ENCODE data around the gene RAD21L1. TPM values are rescaled to one million over a fixed set of nuclear protein-coding genes. Genes with fewer than 3 reads are reported as not detected.
A peak's percentile ranks its signal among the peaks of the same experiment; 100 is the strongest.

Gene RAD21L1
- total and polyA plus RNA-seq, 5 experiments from 2014 or later: 0.49 TPM; not detected in 4

- Mint-ChIP-seq H3K36me3 (peaks cover 0 to 5% (median 0%) of the 10 kb centered on the region in 3 donors), H3K27me3 (peaks cover 21 to 30% (median 26%) of the 10 kb centered on the region in 5 donors), H3K4me3 (peak overlapping the region in 9 of 10 donors; percentile 41 to 78 (median 73)), H3K27ac (no peak overlapping the region), H3K9me3 (no peaks in the 10 kb centered on the region), H3K4me1 (peaks cover 9 to 14% (median 13%) of the 10 kb centered on the region in 4 donors)
- POLR2A ChIA-PET: no interaction called here
- no peak for ATAC-seq
- DNase-seq: no peak
Observed at GRCh38 chr20:1186367-1186991, 39.4 kb upstream of the RAD21L1 start.

GRCh38 chr20:1187605-1188171, 38.2 kb upstream of the RAD21L1 start:
- H3K9me3 Mint-ChIP-seq: no peaks in the 10 kb centered on the region
- H3K27ac Mint-ChIP-seq: no peak overlapping the region
- no peak overlapping the region for H3K4me3 Mint-ChIP-seq
- peaks cover 0 to 2% (median 0%) of the 10 kb centered on the region in 3 donors for H3K36me3 Mint-ChIP-seq
- peaks cover 9 to 14% (median 13%) of the 10 kb centered on the region in 4 donors for H3K4me1 Mint-ChIP-seq
- ATAC-seq (no peak), DNase-seq (no peak)
- POLR2A ChIA-PET: no interaction called here
- H3K27me3 Mint-ChIP-seq: peaks cover 21 to 29% (median 23%) of the 10 kb centered on the region in 5 donors

- Mint-ChIP-seq H3K9me3 (no peaks in the 10 kb centered on the region), H3K36me3 (no peaks in the 10 kb centered on the region)
- POLR2A ChIA-PET: no interaction called here
Observed at GRCh38 chr20:1188347-1188746, 37.5 kb upstream of the RAD21L1 start.

GRCh38 chr20:1189827-1190226, 36.0 kb upstream of the RAD21L1 start:
- POLR2A ChIA-PET: no interaction called here
- Mint-ChIP-seq H3K4me3 (no peak overlapping the region), H3K9me3 (no peaks in the 10 kb centered on the region), H3K27me3 (peaks cover 1 to 11% (median 8%) of the 10 kb centered on the region in 5 donors), H3K27ac (peak overlapping the region in 1 of 10 donors; percentile 53), H3K36me3 (no peaks in the 10 kb centered on the region), H3K4me1 (peaks cover 3 to 6% (median 5%) of the 10 kb centered on the region in 4 donors)
- DNase-seq (no peak), ATAC-seq (no peak)

More at GRCh38 chr20:1188347-1188746, 37.5 kb upstream of the RAD21L1 start:
- Mint-ChIP-seq H3K4me3 (no peak overlapping the region), H3K27ac (no peak overlapping the region), H3K4me1 (peaks cover 9 to 14% (median 13%) of the 10 kb centered on the region in 4 donors), H3K27me3 (peaks cover 16 to 25% (median 22%) of the 10 kb centered on the region in 5 donors)
- no peak for DNase-seq
- ATAC-seq: no peak

GRCh38 chr20:1190847-1191246, 35.0 kb upstream of the RAD21L1 start:
- no peaks in the 10 kb centered on the region for H3K36me3 Mint-ChIP-seq
- no peak overlapping the region for H3K4me3 Mint-ChIP-seq
- no peak for ATAC-seq
- POLR2A ChIA-PET: no interaction called here
- no peaks in the 10 kb centered on the region for H3K9me3 Mint-ChIP-seq
- peaks cover 0 to 9% (median 7%) of the 10 kb centered on the region in 5 donors for H3K27me3 Mint-ChIP-seq
- H3K4me1 Mint-ChIP-seq: peaks cover 2 to 5% (median 4%) of the 10 kb centered on the region in 4 donors
- DNase-seq: no peak
- no peak overlapping the region for H3K27ac Mint-ChIP-seq

- POLR2A ChIA-PET: no interaction called here
- H3K27ac Mint-ChIP-seq: no peak overlapping the region
- ATAC-seq (no peak), DNase-seq (no peak)
- no peak overlapping the region for H3K4me3 Mint-ChIP-seq
- H3K27me3 Mint-ChIP-seq: peaks cover 0 to 6% (median 3%) of the 10 kb centered on the region in 5 donors
- peaks cover 0 to under 1% (median 0%) of the 10 kb centered on the region in 4 donors for H3K4me1 Mint-ChIP-seq
- no peaks in the 10 kb centered on the region for H3K36me3 Mint-ChIP-seq
- H3K9me3 Mint-ChIP-seq: no peaks in the 10 kb centered on the region
Observed at GRCh38 chr20:1191299-1191698, 34.5 kb upstream of the RAD21L1 start.

- Mint-ChIP-seq H3K4me3 (no peak overlapping the region), H3K36me3 (no peaks in the 10 kb centered on the region), H3K27ac (no peak overlapping the region), H3K9me3 (no peaks in the 10 kb centered on the region), H3K4me1 (peaks cover 3 to 6% (median 5%) of the 10 kb centered on the region in 4 donors), H3K27me3 (no peaks in the 10 kb centered on the region)
- no peak for DNase-seq
- ATAC-seq: no peak
- POLR2A ChIA-PET: no interaction called here
Observed at GRCh38 chr20:1195226-1195625, 30.6 kb upstream of the RAD21L1 start.

- H3K4me3 Mint-ChIP-seq: no peak overlapping the region
- no peaks in the 10 kb centered on the region for H3K9me3 Mint-ChIP-seq
- H3K36me3 Mint-ChIP-seq: no peaks in the 10 kb centered on the region
- no peaks in the 10 kb centered on the region for H3K27me3 Mint-ChIP-seq
- no peak overlapping the region for H3K27ac Mint-ChIP-seq
- peaks cover 3 to 7% (median 7%) of the 10 kb centered on the region in 4 donors for H3K4me1 Mint-ChIP-seq
- ATAC-seq (no peak), DNase-seq (no peak)
- POLR2A ChIA-PET: no interaction called here
Observed at GRCh38 chr20:1196634-1197033, 29.2 kb upstream of the RAD21L1 start.

GRCh38 chr20:1197801-1198200, 28.0 kb upstream of the RAD21L1 start:
- Mint-ChIP-seq H3K9me3 (no peaks in the 10 kb centered on the region), H3K27me3 (no peaks in the 10 kb centered on the region), H3K27ac (no peak overlapping the region), H3K36me3 (no peaks in the 10 kb centered on the region), H3K4me1 (peaks cover 3 to 7% (median 7%) of the 10 kb centered on the region in 4 donors), H3K4me3 (no peak overlapping the region)
- POLR2A ChIA-PET: no interaction called here
- ATAC-seq (no peak), DNase-seq (no peak)

GRCh38 chr20:1198751-1199150, 27.1 kb upstream of the RAD21L1 start:
- H3K9me3 Mint-ChIP-seq: no peaks in the 10 kb centered on the region
- no peaks in the 10 kb centered on the region for H3K36me3 Mint-ChIP-seq
- DNase-seq (no peak), ATAC-seq (no peak)
- no peak overlapping the region for H3K4me3 Mint-ChIP-seq
- H3K27ac Mint-ChIP-seq: peak overlapping the region in 1 of 10 donors; percentile 9
- POLR2A ChIA-PET: no interaction called here
- peaks cover 3 to 7% (median 7%) of the 10 kb centered on the region in 4 donors for H3K4me1 Mint-ChIP-seq
- no peaks in the 10 kb centered on the region for H3K27me3 Mint-ChIP-seq

- Mint-ChIP-seq H3K4me1 (peaks cover 3 to 7% (median 7%) of the 10 kb centered on the region in 4 donors), H3K4me3 (no peak overlapping the region), H3K36me3 (no peaks in the 10 kb centered on the region), H3K27me3 (no peaks in the 10 kb centered on the region), H3K9me3 (no peaks in the 10 kb centered on the region), H3K27ac (peak overlapping the region in 3 of 10 donors; percentile 32 to 56 (median 43))
- DNase-seq: no peak
- POLR2A ChIA-PET: no interaction called here
- ATAC-seq: no peak
Observed at GRCh38 chr20:1199212-1199873, 26.5 kb upstream of the RAD21L1 start.

GRCh38 chr20:1199964-1200363, 25.9 kb upstream of the RAD21L1 start:
- no peaks in the 10 kb centered on the region for H3K36me3 Mint-ChIP-seq
- ATAC-seq: no peak
- H3K9me3 Mint-ChIP-seq: no peaks in the 10 kb centered on the region
- no peaks in the 10 kb centered on the region for H3K27me3 Mint-ChIP-seq
- POLR2A ChIA-PET: no interaction called here
- DNase-seq: no peak
- no peak overlapping the region for H3K4me3 Mint-ChIP-seq
- H3K27ac Mint-ChIP-seq: peak overlapping the region in 5 of 10 donors; percentile 17 to 56 (median 32)
- peaks cover 3 to 7% (median 7%) of the 10 kb centered on the region in 4 donors for H3K4me1 Mint-ChIP-seq
